Omental fat pad (tissue), 4 donors: Measurements from ENCODE around the gene NTN5. TPM values are rescaled to one million over a fixed set of nuclear protein-coding genes. Genes with fewer than 3 reads are reported as not detected.

ENCODE experiments used
- ATAC-seq: fragments of 150-250 bp; one replicate; pipeline ENCODE4 v1.9.1; 2016; ENCODE audit warnings: mild to moderate bottlenecking, moderate library complexity; ENCODE audit not compliant: low FRiP score
- DNase-seq: peaks from one replicate; pipeline ENCODE4 v3.0.0-alpha.2; 2019; ENCODE audit warnings: low spot score
- CTCF ChIP-seq, 3 donors: fragments of 450-650 bp; IDR thresholded peaks; one replicate each; pipeline ENCODE4 v1.5.1; 2016 to 2017; ENCODE audit warnings: antibody characterized with exemption in 3 of 3, mild to moderate bottlenecking in 3 of 3, moderate library complexity in 2 of 3
- total RNA-seq, 4 donors: library from RNA; depleted of rRNA; stranded (reverse); fragments of >200 nt; gene quantifications; one replicate each; pipeline ENCODE4 v1.1.0, GENCODE V29; 2016

Gene NTN5
- total RNA-seq, 4 donors from 2014 or later: 0.47 TPM; not detected in 3

- no peak for ATAC-seq
- no peak for TF ChIP-seq CTCF (IDR thresholded peaks at IDR 0.05)
- DNase-seq: no peak
These were observed 31.0 kb downstream of the NTN5 start for GRCh38 chr19:48641850-48642249.

- TF ChIP-seq CTCF (IDR thresholded peaks at IDR 0.05): no peak
- no peak for ATAC-seq
- no peak for DNase-seq
These were observed 33.1 kb downstream of the NTN5 start for GRCh38 chr19:48639483-48640375.

DNA sequence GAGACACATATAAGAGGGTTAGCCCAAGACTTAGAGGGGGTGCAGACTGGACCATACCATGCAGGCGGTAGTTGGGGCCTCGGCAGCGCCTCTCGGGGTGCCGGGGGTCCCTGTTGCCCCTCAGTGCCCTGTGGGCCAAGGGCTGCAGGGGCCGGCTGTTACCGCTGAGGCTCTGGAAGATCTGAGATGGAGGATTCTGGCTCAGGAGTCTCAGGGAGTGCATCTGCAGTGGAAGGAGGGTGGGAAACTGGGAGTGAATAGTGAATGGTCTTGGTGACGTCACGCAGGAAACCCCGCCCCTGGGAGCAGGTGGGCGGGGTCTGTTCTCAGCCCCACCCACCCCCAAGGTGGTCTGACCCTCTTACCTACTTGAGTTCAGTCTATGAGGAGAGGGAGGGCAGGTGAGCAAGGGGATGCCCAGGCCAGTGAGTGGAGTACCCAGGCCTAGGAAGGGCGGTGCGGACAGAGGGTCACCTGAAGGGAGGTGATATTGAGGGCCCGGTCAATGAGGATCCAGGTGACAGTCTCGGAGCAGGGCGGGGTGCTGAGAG lies 33.9 kb downstream of the NTN5 start:
- TF ChIP-seq CTCF (IDR thresholded peaks at IDR 0.05): no peak
- ATAC-seq (no peak), DNase-seq (no peak)

- TF ChIP-seq CTCF (IDR thresholded peaks at IDR 0.05): no peak
- DNase-seq: no peak
- ATAC-seq: peak; percentile 33
These were observed 34.6 kb downstream of the NTN5 start for GRCh38 chr19:48637948-48638830.

DNA sequence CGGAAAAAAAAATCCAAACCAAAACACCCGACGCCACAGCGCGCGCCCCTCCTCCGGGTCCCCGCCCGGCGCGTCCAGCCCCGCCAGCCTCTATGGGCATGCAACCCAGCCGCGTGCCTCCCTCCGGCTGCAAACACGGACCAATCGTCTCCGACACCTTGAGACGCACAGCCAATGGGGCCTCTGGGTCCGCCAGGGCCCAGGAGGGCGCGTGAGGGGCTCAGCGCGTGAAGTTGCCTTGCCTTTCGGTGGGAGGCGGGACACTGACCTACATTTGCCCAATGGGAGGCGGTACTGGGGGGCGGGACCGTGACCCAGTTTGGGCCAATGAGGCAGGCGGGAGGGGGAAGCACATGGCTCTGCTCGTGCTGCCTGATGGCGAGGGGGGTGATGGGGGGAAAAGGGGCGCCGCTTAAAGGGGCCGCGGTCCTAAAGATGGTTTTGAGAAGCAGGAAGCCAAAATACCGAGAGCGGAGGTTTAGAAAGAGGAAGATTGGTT lies 35.3 kb downstream of the NTN5 start:
- DNase-seq (peak; percentile 91), ATAC-seq (peak; percentile 77)
- no peak for TF ChIP-seq CTCF (IDR thresholded peaks at IDR 0.05)

DNA sequence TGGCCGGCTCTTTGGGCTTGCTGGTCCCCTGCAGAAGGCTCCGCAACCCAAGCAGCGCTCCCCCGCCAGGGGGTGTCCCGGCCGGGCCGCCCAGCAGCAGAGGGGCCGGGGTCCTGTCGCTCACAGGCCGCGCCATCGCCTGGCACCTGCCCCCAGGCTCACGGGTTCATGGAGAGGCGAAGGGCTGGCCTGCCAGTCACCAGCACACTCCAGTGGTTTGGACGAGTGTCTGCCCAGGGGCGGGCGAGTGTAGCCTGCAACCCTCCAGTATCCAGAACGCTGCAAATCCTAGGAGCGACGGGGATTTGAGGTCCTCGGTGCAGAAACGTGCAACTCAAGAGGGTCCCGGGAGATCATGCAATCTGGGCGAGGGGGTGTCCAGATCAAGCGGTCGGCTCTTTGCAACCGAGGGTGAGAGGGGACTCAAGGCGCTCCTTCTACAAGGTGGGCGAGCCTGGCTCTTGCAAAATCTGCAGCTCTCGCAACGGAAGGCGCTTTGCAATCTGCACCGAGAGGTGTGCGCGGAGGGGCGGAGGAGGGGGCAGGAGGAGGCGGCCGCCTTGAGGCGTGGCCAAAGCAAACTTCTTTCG lies 35.9 kb downstream of the NTN5 start, which contains the start of gene DBP:
TSS of gene DBP (minus strand) at position 521 of the 590 bp plus-strand sequence. CDS start at position 136, 385 bp downstream.
- DNase-seq (no peak), ATAC-seq (no peak)
- no peak for TF ChIP-seq CTCF (IDR thresholded peaks at IDR 0.05)
